22Rv1 (cell line): ENCODE data around the gene PPP2R5E.

Experiments used
- H3K27ac ChIP-seq: fragments of 450-650 bp; 2 replicates; pipeline ENCODE4 v1.5.1; 2017
- ZFX ChIP-seq: fragments of 450-650 bp; IDR thresholded peaks from 2 replicates; pipeline ENCODE4 v1.6.1; 2017; ENCODE audit warnings: antibody characterized with exemption, borderline replicate concordance
- TF ChIP-seq, protein P1 (sequence below): fragments of 450-650 bp; IDR thresholded peaks from 2 replicates; pipeline ENCODE4 v1.5.1; 2017; ENCODE audit warnings: mild to moderate bottlenecking

The PPP2R5E gene

DNA sequence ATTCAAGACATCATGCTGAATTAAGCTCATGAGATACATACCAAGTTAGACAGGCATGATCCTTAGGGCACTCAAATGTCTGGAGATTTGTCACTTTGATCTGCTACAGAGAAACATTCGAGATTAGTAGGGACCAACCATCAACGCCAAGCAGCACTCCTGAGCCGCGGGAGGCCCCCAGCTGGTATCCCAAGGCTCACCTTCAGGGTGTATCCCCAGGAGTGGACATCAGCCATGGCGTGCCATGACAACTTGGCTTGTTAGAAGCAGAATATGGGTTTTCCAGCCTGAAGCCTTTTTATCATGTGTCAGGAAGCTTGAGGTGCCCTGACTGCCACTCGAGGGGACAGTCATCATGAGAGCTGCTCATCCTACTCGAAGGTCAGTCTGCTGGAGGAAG is 185.3 kb downstream of the PPP2R5E start:
- H3K27ac ChIP-seq: no peak overlapping the region
- TF ChIP-seq ZFX: no peak
- TF ChIP-seq, protein P1, sequence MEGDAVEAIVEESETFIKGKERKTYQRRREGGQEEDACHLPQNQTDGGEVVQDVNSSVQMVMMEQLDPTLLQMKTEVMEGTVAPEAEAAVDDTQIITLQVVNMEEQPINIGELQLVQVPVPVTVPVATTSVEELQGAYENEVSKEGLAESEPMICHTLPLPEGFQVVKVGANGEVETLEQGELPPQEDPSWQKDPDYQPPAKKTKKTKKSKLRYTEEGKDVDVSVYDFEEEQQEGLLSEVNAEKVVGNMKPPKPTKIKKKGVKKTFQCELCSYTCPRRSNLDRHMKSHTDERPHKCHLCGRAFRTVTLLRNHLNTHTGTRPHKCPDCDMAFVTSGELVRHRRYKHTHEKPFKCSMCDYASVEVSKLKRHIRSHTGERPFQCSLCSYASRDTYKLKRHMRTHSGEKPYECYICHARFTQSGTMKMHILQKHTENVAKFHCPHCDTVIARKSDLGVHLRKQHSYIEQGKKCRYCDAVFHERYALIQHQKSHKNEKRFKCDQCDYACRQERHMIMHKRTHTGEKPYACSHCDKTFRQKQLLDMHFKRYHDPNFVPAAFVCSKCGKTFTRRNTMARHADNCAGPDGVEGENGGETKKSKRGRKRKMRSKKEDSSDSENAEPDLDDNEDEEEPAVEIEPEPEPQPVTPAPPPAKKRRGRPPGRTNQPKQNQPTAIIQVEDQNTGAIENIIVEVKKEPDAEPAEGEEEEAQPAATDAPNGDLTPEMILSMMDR: no peak

DNA sequence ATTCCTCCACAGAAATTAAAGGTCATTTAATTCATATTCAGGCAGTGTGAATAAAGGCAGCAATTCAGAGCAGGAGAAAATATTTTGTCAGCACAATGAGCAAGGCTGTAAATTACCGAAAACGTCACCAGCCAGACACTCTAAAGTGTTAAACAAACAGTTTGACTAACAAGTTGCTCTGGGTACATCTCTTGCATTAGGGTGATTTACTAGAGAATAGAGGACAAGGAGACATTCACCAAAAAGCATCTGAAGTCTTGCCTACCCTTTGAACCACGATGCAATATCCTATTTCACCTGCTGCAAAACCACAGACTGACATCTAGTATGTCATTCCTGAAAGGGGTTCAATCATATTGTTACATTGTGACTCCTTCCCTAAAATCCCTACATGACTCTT is 197.4 kb downstream of the PPP2R5E start:
- no peak for TF ChIP-seq ZFX
- TF ChIP-seq, protein P1: no peak
- no peak overlapping the region for H3K27ac ChIP-seq

DNA sequence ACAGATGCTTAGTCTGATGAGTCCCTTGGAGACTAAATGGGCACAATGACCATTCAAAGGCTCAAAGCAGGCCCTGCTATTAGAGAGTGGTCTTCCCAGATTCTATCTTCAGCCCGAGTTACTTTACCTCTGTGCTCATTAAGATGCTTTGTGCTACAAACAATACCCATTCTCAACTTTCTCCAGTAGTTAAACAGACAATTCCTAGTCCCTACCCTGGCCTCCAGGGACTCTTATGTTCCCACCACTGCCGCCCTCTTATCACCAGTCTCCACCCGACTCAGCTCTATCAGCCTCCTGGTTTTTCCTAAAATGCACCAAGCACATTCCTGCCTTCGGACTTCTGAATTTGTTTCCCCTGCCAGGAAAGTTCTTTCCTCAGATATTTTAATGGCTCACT is 198.8 kb downstream of the PPP2R5E start:
- no peak overlapping the region for H3K27ac ChIP-seq
- TF ChIP-seq, protein P1: no peak
- TF ChIP-seq ZFX: no peak

DNA sequence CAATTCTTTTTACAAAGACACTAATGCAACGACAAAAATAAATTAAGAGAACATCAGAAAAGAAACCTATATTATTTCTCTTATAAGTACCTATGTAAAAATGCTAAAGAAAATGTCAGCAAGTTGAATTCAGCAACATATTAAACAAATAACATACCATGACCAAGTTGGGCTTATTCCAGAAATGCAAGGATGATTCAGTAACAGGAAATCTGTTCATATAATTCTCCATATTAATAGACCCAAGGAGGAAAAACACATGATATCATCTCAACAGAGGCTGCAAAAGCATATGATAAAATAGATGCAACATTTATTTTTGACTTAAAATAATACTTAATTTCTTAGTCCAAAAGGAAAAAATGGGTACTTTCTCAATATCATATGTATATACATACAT is 199.3 kb downstream of the PPP2R5E start:
- TF ChIP-seq ZFX: no peak
- TF ChIP-seq, protein P1: no peak
- H3K27ac ChIP-seq: no peak overlapping the region

DNA sequence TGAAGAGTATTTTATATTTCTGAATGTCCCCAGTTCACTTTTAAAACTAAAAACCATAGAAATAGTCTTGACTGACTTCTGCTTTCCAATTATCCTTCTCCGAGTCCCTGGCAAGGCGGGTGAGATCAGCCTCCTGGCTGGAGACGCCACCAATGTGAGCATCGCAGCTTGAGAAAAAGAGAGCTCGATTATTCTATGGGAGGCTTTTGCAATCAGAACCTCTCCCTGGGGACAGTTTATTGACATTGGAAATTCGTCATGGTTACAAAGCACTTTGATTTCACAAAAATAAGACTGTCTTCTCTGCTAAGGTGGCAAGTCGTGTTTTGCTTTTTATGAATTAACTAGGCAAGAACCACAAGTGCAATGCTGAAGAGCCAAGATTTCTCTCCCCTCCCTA is 200.8 kb downstream of the PPP2R5E start:
- no peak for TF ChIP-seq ZFX
- H3K27ac ChIP-seq: no peak overlapping the region

DNA sequence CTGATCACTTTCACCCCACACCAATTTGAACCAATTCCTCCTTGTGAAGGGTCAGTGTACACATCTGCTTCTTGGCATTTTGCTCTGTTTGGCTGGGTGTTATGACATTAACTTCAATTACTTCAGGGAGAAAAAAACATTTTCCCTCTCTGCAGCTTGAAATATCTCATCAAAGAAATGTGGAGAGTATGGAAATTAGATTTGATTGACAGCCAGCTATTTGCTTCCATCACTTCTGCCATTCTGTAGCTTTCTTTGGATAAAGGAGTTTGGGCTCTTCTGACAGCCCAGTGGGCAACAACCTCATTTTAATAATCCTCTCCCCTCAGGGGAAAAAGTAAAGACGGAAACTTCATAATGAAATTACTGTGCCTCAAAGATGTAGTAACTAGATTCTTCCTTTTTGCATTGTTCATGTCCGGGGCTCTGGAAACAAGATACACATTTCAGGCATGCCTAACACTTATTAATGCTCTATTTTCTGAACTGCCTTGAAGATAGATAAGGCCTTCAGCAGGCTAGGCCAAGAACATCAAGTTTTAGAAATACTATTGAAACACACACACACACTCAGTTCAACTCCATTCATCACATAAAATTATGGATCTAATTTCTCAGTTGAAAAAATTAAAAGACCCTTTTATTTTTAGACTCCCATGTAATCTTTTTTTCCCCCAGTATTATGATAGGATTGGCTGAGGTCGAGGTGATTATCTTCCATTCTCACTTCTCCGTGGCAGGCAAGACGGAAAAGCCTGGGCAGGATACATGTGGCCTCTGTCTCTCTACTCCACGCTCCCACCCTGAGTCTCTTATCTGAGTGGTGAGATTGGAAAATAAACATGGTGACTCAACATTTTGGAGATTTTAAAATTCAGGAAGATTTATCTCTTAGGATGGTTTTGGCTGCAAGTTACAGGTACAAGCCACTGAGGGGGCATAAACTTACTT is 214.1 kb downstream of the PPP2R5E start:
- no peak for TF ChIP-seq ZFX
- TF ChIP-seq, protein P1: no peak
- H3K27ac ChIP-seq: no peak overlapping the region

DNA sequence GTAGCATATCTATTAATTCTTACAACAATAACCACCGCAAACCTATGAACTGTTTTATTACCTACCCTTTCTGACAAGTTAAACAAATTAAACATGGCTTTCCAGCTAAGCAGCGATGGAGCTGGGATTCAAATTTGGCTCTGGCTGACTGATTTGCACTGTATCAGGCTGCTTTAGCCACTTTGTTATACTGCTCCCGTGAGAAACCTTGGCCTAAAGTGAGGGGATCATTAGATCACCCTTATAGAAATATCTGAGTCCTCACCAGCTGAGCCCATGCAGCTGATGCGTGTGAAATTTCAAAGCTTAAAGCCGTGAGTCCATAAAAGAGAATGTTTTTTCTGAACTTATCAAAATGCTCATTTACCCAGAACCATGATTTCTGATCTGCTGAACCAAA is 216.3 kb downstream of the PPP2R5E start:
- TF ChIP-seq ZFX: no peak
- TF ChIP-seq, protein P1: no peak
- no peak overlapping the region for H3K27ac ChIP-seq
